Right renal cortex interstitium (tissue), 3 donors: ENCODE results near the gene DSE. TPM values are rescaled to one million over a fixed set of nuclear protein-coding genes. Genes with fewer than 3 reads are reported as not detected.

Source experiments
- DNase-seq, 3 donors: peaks; one replicate each; pipeline ENCODE4 v3.0.0-alpha.2; 2013; ENCODE audit warnings: low read depth in 3 of 3, low spot score in 2 of 3
- polyA plus RNA-seq, 3 donors: library from polyadenylated mRNA; unstranded; fragments of 120-200 nt; gene quantifications; one replicate each; pipeline ENCODE4 v1.2.1, GENCODE V29; 2013; ENCODE audit not compliant: insufficient read length in 3 of 3

Gene DSE
- polyA plus RNA-seq, 3 donors, result 42.2 to 45.0 (median 43.1) TPM

- no peak for DNase-seq
These were observed 11.6 kb upstream of the DSE start for GRCh38 chr6:116359131-116359530.

DNA sequence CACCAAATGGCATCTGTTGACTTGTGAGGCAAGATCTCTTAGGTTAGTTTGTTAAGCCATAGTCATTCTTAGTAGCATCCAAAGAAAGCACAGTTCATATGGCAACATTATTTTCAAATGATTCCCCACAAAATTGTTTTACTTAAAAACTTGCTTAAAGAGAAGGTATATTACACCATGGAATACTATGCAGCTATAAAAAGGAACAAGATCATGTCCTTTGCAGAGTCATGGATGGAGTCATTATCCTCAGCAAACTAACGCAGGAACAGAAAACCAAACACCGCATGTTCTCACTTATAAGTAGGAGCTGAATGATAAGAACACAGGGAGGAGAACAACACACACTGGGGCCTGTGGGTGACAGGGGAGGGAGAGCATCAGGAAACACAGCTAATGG is 10.9 kb upstream of the DSE start:
- no peak for DNase-seq

DNA sequence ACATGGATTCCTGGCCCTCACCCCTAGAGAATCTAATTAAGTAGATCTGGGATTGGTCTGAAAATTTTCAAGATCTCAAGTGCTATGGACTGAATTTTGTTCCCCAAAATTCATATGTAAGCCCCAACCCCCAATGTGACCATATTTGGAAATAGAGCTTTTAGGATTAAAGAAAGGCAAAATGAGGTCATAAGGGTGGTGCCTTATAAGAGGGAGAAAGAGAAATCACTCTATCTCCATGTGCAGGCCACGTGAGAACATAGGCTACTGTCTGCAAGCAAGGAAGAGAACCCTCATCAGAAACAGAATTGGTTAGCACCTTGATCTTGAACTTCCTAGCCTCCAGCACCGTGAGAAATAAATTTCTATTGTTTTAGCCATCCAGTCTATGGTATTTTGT is 8.5 kb upstream of the DSE start:
- no peak for DNase-seq

GRCh38 chr6:116363759-116364158 is 7.0 kb upstream of the DSE start:
- no peak for DNase-seq

DNA sequence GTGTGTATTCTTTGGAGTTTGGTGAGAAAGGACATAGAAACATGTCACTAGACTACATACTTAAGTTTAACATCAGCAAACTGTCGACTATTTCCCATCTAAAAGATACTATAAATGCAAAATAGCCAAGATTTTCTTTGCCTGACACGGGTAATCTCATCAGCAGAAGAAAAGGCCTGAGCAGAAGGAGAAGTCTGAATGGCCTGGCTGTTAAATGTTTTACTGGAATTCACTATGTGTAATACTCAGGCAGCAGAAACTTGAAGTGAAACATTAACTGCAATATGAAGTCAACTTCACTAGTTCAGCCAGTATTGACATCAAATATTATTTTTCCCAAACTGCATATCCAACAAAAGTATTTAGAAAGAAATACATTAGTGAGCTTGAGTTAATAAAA is 6.4 kb upstream of the DSE start:
- DNase-seq, result no peak

DNA sequence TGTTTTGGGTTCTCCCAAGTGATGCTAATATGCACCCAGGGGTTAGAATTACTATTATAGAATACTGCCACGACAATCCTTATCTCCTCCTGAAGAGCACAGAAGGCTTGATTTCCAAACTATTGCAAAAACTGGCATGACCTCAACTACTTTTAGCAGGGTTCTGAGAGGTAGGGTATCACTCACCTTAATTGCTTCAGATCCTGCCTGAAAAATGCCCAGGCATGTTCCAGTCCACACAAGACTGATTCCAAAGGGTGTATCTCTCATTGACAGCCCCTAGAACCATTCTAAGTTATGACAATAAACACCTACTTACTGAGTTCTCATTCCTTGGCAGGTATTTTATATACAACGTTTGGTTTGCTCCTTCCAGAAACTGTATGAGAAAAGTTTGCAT is 5.0 kb upstream of the DSE start:
- no peak for DNase-seq

DNA sequence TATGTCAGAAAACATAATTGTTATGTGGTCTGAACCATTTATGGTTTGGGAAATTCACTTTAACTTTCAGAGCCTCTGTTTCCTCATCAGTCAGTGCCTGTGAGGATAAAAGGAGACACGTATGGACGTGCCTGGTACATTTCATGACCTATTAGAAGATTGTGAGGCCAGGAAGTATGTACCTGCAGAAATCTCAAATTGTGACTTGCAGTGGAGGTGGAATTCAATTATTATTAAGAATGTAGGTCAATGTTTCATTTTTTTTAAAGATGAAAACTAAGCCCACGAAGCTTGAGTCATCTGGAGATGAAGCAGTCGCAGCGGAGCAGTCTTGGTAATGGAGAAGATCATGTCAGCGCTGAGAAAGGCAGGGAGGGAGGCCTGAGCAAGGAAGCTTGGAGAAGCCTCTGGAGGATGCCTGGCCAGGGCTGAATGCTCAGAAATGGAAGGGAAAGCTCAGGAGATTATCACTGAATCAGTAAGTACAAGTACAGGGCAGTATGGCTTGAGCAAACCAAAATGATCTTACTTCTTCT is 3.9 kb upstream of the DSE start:
- DNase-seq, result no peak

GRCh38 chr6:116369540-116369939 is 1.2 kb upstream of the DSE start:
- DNase-seq, result no peak

GRCh38 chr6:116369964-116370759 is 585 bp upstream of the DSE start:
- DNase-seq, result peak in 2 of 3 donors; percentile 60 to 61

GRCh38 chr6:116371120-116371917 is 572 bp downstream of the DSE start:
- DNase-seq, result peak; percentile 53 to 66 (median 57)

GRCh38 chr6:116371918-116372209 is 1.1 kb downstream of the DSE start:
- DNase-seq, result no peak

DNA sequence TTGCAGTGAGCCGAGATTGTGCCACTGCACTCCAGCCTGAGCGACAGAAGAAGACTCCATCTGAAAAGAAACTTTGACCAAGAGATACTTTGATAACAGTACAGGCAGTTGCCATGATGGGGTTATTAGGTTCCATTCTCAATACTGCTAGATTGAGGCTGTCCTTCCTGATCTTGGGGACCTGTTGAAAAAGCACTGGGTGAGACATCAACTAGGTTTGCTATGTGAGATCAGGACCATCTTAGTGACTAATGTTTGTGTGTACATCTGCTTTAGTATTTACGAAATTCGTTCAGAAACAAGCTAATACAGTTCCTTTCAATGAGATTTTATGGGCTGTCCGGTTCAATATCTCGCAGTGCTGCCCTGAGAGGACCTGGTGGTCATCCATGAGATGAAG is 2.6 kb downstream of the DSE start:
- DNase-seq, result no peak

DNA sequence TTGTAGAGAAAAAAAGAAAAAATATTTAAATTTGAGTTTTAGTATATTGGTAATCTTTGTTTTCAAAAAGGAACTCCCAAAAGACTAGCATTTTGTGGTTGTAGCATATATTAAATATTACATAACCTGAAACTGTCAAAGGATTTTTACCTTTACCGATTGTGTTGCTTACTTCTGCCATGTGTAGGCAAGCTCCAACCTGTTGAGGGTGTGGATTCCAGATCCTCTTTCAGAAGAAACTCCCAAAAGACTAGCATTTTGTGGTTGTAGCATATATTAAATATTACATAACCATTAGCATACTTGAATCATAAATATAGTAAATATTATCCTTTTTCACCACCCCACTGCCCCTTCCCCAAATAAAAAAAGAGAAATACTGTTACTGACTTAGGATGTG is 3.2 kb downstream of the DSE start:
- DNase-seq, result no peak

GRCh38 chr6:116374586-116374985 is 3.8 kb downstream of the DSE start:
- DNase-seq, result no peak

DNA sequence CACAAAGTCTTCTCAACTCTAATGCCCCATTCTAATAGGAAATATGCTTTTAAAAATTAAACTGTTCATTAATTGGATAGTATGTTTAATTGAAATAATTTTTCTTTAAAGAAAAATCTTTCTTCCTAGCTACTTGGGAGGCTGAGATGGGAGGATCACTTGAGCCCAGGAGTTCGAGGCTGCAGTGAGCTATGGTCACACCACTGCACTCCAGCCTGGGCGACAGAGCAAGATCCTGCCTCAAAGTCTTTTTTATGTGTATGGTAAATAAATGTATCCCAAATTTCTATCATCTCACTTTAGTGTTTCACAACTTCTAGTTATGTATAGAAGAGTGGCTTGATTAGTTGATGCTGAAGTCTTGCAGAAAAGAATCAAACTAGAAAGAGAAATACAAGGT is 4.5 kb downstream of the DSE start:
- no peak for DNase-seq

DNA sequence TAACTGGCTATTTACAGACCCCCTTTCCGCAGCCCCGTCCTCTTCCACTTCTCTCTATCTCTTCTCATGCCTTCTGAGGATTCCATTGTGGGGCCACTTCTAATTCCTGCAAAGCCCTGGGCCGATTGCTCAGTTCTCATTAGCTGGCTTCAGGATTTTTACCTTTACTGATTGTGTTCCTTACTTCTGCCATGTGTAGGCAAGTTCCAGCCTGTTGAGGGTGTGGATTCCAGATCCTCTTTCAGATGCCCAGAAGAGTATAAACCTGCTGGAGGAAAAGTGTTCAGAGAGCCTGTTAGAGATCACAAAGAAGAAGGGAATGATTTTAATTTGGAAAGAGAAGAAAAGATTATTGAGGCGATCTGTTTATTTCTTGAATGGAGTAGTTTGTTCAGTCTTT is 5.4 kb downstream of the DSE start:
- no peak for DNase-seq

DNA sequence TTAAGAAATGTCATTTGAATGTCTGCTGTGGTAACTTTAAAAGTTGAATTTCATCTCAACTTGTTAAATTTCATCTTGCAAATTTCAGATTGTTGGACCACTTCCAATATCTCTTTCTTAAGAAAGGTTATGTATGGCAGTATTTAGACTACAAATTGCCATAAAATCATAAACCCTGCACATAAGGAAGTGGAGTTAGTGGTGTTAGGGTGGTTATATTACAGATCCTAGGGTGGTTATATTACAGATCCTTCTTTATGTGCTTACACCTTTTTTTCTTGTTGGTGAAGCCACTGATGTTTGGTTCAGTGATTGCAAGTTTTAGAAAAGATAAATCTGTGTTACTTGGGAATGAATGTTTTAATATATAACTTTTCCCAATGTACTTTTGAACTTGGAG is 9.0 kb downstream of the DSE start:
- DNase-seq, result no peak

GRCh38 chr6:116380346-116380745 is 9.6 kb downstream of the DSE start:
- DNase-seq, result no peak

GRCh38 chr6:116381000-116381399 is 10.3 kb downstream of the DSE start:
- DNase-seq, result no peak

DNA sequence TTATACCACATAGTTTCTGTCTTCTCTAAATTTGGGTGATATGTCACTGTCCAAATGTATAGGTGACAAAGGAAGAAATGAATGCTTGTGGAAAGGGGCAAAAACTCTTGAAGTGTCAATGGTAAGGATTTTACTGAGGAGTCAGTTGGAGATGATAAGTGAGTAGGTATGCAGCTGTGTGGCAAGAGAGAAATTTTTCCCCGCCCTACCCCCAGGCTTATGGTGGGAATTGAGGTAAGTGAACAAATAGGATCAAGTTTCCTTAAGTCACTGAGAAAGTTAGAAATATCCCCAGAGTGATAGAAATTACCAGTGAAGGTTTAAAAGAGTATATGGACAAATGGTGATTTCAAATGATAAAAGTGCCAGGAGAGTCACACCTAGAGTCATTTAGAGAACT is 11.8 kb downstream of the DSE start:
- no peak for DNase-seq

DNA sequence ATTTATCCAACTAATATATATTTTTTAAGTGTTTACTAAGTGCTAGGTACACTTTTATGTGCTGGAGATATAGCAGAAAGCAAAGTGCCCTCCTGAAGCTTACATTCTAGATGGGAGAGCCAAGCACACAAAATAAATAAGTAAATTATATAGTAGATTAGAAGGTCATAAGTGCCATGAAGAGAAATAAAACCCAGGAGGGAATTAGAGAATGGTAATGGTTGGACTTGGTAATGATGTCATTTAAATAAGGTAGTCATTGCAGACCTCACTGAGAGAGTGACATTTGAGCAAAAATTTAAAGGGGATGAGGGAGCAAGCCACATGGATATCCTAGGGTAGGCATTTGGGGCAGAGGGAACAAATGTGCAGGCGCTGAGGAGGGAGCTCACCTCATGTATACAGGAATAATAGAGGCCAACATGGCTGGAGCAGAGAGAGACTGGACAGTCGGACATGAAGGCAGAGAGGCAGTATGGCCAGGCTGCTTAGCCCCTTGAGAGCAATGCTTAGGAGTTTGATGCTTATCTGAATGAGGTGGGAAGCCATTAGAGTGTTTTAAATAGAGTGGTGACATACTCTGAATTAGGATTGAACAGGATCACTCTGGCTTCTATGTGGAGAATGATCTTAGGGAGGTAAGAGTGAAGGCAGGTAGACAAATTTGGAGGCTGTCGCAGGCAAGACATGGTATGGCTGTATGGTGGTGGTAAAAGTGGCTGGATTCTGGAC is 14.1 kb downstream of the DSE start:
- DNase-seq, result no peak

DNA sequence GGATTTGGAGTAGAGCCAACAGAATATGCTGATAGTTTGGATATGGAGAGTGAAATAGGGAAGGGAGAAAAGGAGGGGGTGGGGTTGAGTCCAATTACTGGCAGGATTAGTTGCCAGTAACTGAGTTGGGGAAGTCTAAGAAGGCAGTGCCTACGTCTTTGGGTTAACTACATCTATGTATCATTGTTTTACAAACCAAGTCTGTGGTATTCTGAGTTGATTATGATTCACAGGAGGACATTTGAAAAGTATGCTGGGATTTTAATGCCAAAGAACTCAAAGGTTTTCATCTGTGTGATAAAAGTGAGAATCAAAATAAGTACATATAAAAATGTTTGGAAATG is 14.7 kb downstream of the DSE start:
- DNase-seq, result no peak
